Measurements from ENCODE around the gene SLIT3.
A peak's percentile ranks its signal among the peaks of the same experiment; 100 is the strongest.

SLIT3 gene

GRCh38 chr5:168800701-168801100 lies 500.2 kb downstream of the SLIT3 start:
- H3K36me3 Mint-ChIP-seq (ENCODE audit: low read depth): no peaks in the 10 kb centered on the region
- no peak overlapping the region for H3K4me3 Mint-ChIP-seq
- H3K4me1 Mint-ChIP-seq (ENCODE audit: low read depth): peaks cover 52% of the 10 kb centered on the region
- H3K27me3 Mint-ChIP-seq: peaks cover 20% of the 10 kb centered on the region
- H3K27ac Mint-ChIP-seq: no peak overlapping the region
- no peaks in the 10 kb centered on the region for H3K9me3 Mint-ChIP-seq
- DNase-seq: no peak

GRCh38 chr5:168798065-168799023 lies 502.6 kb downstream of the SLIT3 start:
- Mint-ChIP-seq H3K4me1 (ENCODE audit: low read depth) (peaks cover 73% of the 10 kb centered on the region), H3K27ac (peak overlapping the region; percentile 79)

GRCh38 chr5:168796593-168797580 lies 504.1 kb downstream of the SLIT3 start:
- Mint-ChIP-seq H3K27ac (no peak overlapping the region), H3K4me1 (ENCODE audit: low read depth) (peaks cover 70% of the 10 kb centered on the region), H3K36me3 (ENCODE audit: low read depth) (no peaks in the 10 kb centered on the region), H3K9me3 (no peaks in the 10 kb centered on the region), H3K27me3 (peaks cover 13% of the 10 kb centered on the region), H3K4me3 (no peak overlapping the region)
- no peak for DNase-seq

More at GRCh38 chr5:168798065-168799023, 502.6 kb downstream of the SLIT3 start:
- DNase-seq: peak; percentile 36
- no peak overlapping the region for H3K4me3 Mint-ChIP-seq
- no peaks in the 10 kb centered on the region for H3K9me3 Mint-ChIP-seq
- H3K36me3 Mint-ChIP-seq (ENCODE audit: low read depth): no peaks in the 10 kb centered on the region
- peaks cover 15% of the 10 kb centered on the region for H3K27me3 Mint-ChIP-seq

DNA sequence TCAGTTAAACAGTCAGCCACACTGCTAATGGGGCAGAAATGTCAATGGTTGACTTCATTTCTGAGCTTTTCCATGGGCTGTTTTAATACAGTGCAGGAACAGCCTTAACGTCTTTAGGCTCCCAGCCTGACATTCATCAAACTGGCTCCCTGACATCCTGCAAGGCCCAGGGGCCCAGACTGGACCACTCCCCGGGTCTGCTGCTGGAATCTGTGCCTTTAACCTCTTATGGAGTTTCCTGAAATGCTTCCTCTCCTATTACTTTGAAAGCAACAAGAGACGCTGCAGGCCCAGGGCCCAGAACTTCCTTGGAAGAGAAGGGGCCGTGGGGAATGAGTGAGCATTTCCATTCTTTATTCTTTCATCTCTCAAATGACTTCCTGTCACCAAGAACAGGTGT lies 504.9 kb downstream of the SLIT3 start:
- no peak for DNase-seq
- Mint-ChIP-seq H3K27me3 (peaks cover 9% of the 10 kb centered on the region), H3K4me3 (no peak overlapping the region), H3K4me1 (ENCODE audit: low read depth) (peaks cover 61% of the 10 kb centered on the region), H3K9me3 (no peaks in the 10 kb centered on the region), H3K36me3 (ENCODE audit: low read depth) (no peaks in the 10 kb centered on the region), H3K27ac (no peak overlapping the region)

GRCh38 chr5:168793841-168794837 lies 506.8 kb downstream of the SLIT3 start:
- H3K9me3 Mint-ChIP-seq: no peaks in the 10 kb centered on the region
- peak overlapping the region; percentile 84 for H3K27ac Mint-ChIP-seq
- peak; percentile 50 for DNase-seq
- H3K4me3 Mint-ChIP-seq: no peak overlapping the region
- peaks cover 53% of the 10 kb centered on the region for H3K4me1 Mint-ChIP-seq (ENCODE audit: low read depth)
- no peaks in the 10 kb centered on the region for H3K27me3 Mint-ChIP-seq
- H3K36me3 Mint-ChIP-seq (ENCODE audit: low read depth): no peaks in the 10 kb centered on the region

- DNase-seq: no peak
- Mint-ChIP-seq H3K27ac (no peak overlapping the region), H3K9me3 (no peaks in the 10 kb centered on the region), H3K27me3 (peaks cover 6% of the 10 kb centered on the region), H3K36me3 (ENCODE audit: low read depth) (no peaks in the 10 kb centered on the region), H3K4me1 (ENCODE audit: low read depth) (peaks cover 41% of the 10 kb centered on the region), H3K4me3 (no peak overlapping the region)
Observed at GRCh38 chr5:168792678-168793077, 508.3 kb downstream of the SLIT3 start.

DNA sequence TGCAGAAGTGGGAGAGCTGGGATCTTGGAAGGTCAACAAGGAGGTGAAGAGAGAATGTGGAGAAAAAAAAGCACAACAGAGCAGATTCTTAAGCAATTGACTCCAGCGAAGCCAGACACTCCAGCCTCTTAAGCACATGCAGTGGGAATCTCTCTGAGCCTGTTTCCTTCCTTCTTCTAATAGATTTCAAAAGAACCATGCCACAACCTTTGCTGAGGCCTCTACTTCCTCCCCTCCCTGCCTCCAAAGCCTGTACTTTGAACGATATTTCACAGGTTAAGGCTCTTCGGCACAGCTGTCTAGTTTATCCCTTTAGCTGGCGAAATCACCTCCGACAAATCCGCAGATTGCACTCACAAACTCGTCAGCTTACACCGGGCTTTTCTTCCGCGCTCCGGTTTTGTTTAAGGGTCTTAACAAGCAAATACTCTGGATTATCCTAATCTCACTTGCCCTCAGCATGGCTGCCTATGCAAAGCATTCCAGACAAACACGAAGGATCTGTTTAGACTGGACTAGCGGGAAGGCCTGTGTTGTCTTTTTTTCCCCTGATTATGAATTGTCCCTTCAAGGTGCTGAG lies 510.2 kb downstream of the SLIT3 start:
- no peak for DNase-seq
- Mint-ChIP-seq H3K27ac (no peak overlapping the region), H3K27me3 (peaks cover 6% of the 10 kb centered on the region), H3K4me3 (no peak overlapping the region), H3K4me1 (ENCODE audit: low read depth) (peaks cover 28% of the 10 kb centered on the region), H3K36me3 (ENCODE audit: low read depth) (no peaks in the 10 kb centered on the region), H3K9me3 (no peaks in the 10 kb centered on the region)

DNA sequence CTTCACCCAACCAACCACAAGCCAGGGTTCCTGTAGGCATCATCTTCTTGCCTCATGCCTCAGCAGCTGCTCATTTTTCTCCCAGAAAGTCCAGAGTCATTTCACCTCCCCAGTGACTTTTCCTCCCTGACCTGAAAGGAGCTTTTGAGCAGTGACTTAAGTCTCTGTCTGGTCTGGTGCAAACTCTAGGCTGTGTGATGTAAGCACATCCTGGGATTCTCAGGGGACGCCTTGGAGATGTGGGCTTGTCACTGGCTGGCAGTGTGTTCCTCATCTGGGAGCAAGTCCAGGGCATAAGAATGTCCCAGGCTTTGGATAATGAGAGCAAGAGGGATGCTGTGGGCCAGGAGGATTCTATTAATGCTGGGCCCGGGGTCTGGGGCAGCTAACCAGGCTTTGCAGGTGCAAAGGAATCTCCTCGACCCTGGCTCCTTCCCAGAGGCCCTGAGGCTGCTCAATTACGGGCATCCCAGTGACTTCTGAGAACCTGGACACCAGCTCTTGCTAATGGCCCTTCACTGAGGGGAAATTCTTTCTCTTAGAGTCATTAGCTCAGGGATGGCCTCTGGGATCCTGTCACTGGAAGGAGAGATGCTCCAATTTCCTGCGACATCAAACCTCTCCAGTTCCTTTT lies 510.8 kb downstream of the SLIT3 start:
- H3K9me3 Mint-ChIP-seq: no peaks in the 10 kb centered on the region
- H3K4me1 Mint-ChIP-seq (ENCODE audit: low read depth): peaks cover 24% of the 10 kb centered on the region
- no peak for DNase-seq
- no peak overlapping the region for H3K4me3 Mint-ChIP-seq
- no peaks in the 10 kb centered on the region for H3K36me3 Mint-ChIP-seq (ENCODE audit: low read depth)
- H3K27ac Mint-ChIP-seq: no peak overlapping the region
- peaks cover 6% of the 10 kb centered on the region for H3K27me3 Mint-ChIP-seq

- H3K4me1 Mint-ChIP-seq (ENCODE audit: low read depth): peaks cover 10% of the 10 kb centered on the region
- no peak overlapping the region for H3K27ac Mint-ChIP-seq
- H3K36me3 Mint-ChIP-seq (ENCODE audit: low read depth): no peaks in the 10 kb centered on the region
- no peak overlapping the region for H3K4me3 Mint-ChIP-seq
- peaks cover 6% of the 10 kb centered on the region for H3K27me3 Mint-ChIP-seq
- no peaks in the 10 kb centered on the region for H3K9me3 Mint-ChIP-seq
- DNase-seq: no peak
Observed at GRCh38 chr5:168788786-168789185, 512.2 kb downstream of the SLIT3 start.

DNA sequence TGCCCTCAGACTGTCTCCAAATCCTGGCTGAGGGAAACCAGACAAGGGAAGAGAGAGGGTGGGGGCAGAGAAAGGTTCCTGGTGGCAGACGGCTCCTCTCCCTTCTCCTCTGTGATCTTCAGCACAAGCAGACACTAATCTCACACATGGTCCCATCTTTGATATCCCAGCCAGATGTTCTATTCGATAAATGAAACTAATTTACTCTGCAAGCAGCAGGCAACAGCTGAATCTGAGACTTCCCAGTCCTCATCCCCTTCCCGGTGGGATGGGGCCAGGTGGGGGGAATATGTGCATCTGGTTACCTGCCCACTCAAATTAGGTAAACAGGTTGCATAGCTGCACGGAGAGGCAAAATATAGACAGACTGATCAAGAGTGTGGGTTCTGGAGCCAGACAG lies 512.8 kb downstream of the SLIT3 start:
- no peak overlapping the region for H3K27ac Mint-ChIP-seq
- peaks cover 8% of the 10 kb centered on the region for H3K27me3 Mint-ChIP-seq

GRCh38 chr5:168786147-168786546 lies 514.8 kb downstream of the SLIT3 start:
- DNase-seq: no peak
- Mint-ChIP-seq H3K27me3 (peaks cover 9% of the 10 kb centered on the region), H3K36me3 (ENCODE audit: low read depth) (no peaks in the 10 kb centered on the region), H3K4me1 (ENCODE audit: low read depth) (no peaks in the 10 kb centered on the region), H3K27ac (no peak overlapping the region), H3K9me3 (no peaks in the 10 kb centered on the region), H3K4me3 (no peak overlapping the region)

More for the DNA sequence above, 512.8 kb downstream of the SLIT3 start:
- Mint-ChIP-seq H3K4me1 (ENCODE audit: low read depth) (peaks cover 4% of the 10 kb centered on the region), H3K4me3 (no peak overlapping the region), H3K9me3 (no peaks in the 10 kb centered on the region), H3K36me3 (ENCODE audit: low read depth) (no peaks in the 10 kb centered on the region)
- DNase-seq: no peak

DNA sequence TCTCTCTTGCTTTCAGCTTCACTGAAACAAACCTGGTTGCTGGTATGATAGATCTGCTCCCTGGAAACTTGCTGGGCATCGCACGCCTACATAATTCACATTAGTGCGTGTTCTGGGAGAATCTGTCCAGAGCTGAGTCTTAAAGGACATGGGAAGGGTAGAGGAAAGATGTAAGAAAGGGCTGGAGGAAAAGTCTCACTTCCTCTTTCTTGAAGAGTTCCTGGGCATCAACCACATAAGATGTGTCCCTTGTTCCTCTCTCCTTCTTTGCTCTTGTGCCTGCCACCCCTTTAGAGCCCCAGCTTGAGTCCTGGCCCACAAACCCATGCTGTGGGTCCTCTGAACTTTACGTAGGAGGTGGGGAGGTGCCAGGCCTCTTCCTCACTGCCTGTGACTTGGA lies 516.5 kb downstream of the SLIT3 start:
- H3K36me3 Mint-ChIP-seq (ENCODE audit: low read depth): no peaks in the 10 kb centered on the region
- no peaks in the 10 kb centered on the region for H3K4me1 Mint-ChIP-seq (ENCODE audit: low read depth)
- peaks cover 9% of the 10 kb centered on the region for H3K27me3 Mint-ChIP-seq
- H3K27ac Mint-ChIP-seq: no peak overlapping the region
- no peaks in the 10 kb centered on the region for H3K9me3 Mint-ChIP-seq
- no peak overlapping the region for H3K4me3 Mint-ChIP-seq
- DNase-seq: no peak

DNA sequence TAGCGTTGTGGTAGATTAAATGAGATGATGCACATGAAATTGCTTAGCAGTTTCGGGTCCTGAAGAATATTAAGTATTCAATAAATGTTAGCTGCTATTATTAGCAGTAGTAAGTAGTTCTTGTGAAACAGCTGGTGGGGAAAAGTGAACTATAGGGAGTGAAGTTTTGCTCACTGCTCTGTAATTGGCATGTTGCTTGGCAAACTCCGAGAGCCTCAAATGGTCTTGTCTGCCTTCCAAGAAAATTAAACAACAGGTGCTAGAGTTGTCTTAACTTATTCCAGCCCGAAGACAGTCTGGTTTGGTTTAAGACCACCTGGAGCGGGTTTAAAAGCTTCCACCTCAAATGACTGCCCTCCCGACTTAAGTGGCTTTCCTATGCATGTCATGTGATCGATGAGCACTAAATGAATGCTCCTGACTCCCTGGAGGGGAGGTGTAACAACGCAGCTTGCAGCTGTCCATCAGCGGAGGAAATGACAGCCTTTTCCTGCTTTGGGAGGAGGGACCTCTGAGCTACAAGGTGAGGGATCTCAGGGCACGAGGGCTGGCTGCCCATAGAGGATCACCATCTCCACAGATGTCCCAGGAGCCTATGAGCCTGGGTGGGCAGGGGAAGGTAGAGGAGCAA lies 518.9 kb downstream of the SLIT3 start:
- Mint-ChIP-seq H3K9me3 (no peaks in the 10 kb centered on the region), H3K27me3 (peaks cover 3% of the 10 kb centered on the region), H3K36me3 (ENCODE audit: low read depth) (no peaks in the 10 kb centered on the region), H3K27ac (no peak overlapping the region), H3K4me1 (ENCODE audit: low read depth) (no peaks in the 10 kb centered on the region), H3K4me3 (no peak overlapping the region)
- DNase-seq: no peak

Data from activated T-cell treated with anti-CD3 and anti-CD28 coated beads, Interleukin-2, amount 50 U/mL, for 24 hours (primary cell).